Measurements from ENCODE around the gene ACOXL. TPM values are rescaled to one million over a fixed set of nuclear protein-coding genes. Genes with fewer than 3 reads are reported as not detected.

ACOXL gene
- total and polyA plus RNA-seq, 10 of the 15 experiments (the other 5 are each of a cell fraction or from before 2014, with no cell fraction given), result 0.05 to 1.3 (median 0.71) TPM

DNA sequence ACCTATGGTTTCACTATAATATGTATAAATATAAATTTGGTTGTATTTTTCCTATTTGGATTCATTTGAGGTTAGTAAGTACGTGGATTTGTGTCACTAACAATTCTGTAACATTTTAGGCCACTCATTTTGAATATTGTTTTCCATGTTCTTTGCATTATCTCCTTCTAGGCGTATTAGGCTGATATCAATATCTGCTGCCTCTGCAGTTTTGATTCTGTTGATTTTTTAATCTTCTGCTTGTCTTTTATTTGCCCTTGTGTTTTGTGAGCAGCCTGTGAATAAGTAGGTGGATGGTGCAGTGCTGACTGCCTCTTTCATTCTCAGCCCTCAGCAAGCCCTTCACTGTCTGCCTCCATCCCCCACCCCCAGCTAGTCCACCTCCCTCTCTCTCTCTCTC lies 222.7 kb downstream of the ACOXL start (continued):
- TF ChIP-seq HDAC2 (IDR thresholded peaks at IDR 0.05), result no peak
- no peak for TF ChIP-seq WRNIP1 (IDR thresholded peaks at IDR 0.05; ENCODE audit: borderline replicate concordance, low read depth, low read length)
- no peak for TF ChIP-seq SMAD1 (IDR thresholded peaks at IDR 0.05; ENCODE audit: low read depth, partially characterized antibody)
- no peak for TF ChIP-seq TARDBP (IDR thresholded peaks at IDR 0.05; ENCODE audit: borderline replicate concordance)
- no peak for TF ChIP-seq IKZF2 (IDR thresholded peaks at IDR 0.05)
- no peak for TF ChIP-seq RUNX3 (IDR thresholded peaks at IDR 0.05; ENCODE audit: low read length)
- no peak for TF ChIP-seq NBN (IDR thresholded peaks at IDR 0.05)
- no peak for TF ChIP-seq KLF5 (IDR thresholded peaks at IDR 0.05; ENCODE audit: partially characterized antibody)
- TF ChIP-seq, protein P1, sequence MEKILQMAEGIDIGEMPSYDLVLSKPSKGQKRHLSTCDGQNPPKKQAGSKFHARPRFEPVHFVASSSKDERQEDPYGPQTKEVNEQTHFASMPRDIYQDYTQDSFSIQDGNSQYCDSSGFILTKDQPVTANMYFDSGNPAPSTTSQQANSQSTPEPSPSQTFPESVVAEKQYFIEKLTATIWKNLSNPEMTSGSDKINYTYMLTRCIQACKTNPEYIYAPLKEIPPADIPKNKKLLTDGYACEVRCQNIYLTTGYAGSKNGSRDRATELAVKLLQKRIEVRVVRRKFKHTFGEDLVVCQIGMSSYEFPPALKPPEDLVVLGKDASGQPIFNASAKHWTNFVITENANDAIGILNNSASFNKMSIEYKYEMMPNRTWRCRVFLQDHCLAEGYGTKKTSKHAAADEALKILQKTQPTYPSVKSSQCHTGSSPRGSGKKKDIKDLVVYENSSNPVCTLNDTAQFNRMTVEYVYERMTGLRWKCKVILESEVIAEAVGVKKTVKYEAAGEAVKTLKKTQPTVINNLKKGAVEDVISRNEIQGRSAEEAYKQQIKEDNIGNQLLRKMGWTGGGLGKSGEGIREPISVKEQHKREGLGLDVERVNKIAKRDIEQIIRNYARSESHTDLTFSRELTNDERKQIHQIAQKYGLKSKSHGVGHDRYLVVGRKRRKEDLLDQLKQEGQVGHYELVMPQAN (conservative IDR thresholded peaks at IDR 0.05), result no peak

DNA sequence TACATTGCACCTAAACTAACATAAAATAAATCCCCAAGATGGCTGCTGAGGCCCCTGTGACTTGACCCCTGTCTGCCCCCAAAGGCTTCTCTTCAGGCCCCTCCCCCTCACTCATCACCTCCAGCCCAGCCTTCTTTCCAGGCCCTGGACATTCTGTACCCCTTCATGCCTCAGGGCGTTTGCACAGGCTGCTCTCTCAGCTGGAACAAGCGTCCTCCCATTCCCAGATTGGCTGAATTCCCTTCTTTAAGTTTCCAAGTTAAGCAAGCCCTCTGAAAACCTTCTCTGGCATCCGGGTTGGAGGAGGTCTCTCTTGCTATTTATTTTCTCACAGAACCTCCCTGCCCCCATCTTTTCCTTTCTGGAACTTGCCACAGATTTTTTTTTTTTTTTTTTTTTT lies 223.2 kb downstream of the ACOXL start:
- no peak overlapping the region for H3K4me3 ChIP-seq
- H3K4me2 ChIP-seq (ENCODE audit: control insufficient read depth, insufficient read depth), result no peak overlapping the region
- H3K27ac ChIP-seq (ENCODE audit: control insufficient read depth, insufficient read depth), result no peak overlapping the region
- H3K36me3 ChIP-seq (ENCODE audit: control insufficient read depth in 2 of 2, insufficient read depth in 2 of 2, low read length in 1 of 2), result no peaks in the 10 kb centered on the region
- CTCF ChIA-PET, result no interaction called here
- no peaks in the 10 kb centered on the region for H3K4me1 ChIP-seq (ENCODE audit: control insufficient read depth, insufficient read depth, low read length)
- no peak for ATAC-seq
- WGBS (ENCODE audit: insufficient coverage, insufficient replicate concordance, low lambda C conversion rate, missing lambda C conversion rate), result 29% methylated on average over 3 of the region's 3 CpGs
- in situ Hi-C loops (cut with MboI) (no loop called here), intact Hi-C loops (cut with micrococcal nuclease; ENCODE audit: unreplicated experiment) (no loop called here)
- H4K20me1 ChIP-seq (ENCODE audit: control insufficient read depth, insufficient read depth), result no peaks in the 10 kb centered on the region
- RAD21 ChIA-PET (ENCODE audit: unreplicated experiment), result no interaction called here
- H3K9me3 ChIP-seq (replicated peaks; ENCODE audit: control insufficient read depth, insufficient read depth, low read length), result no peaks in the 10 kb centered on the region; the same call in 2 of the 3 replicates
- H2AFZ ChIP-seq (ENCODE audit: control insufficient read depth, low read depth, low read length), result no peak overlapping the region
- H3K79me2 ChIP-seq (ENCODE audit: control insufficient read depth, insufficient read depth, low read length), result no peaks in the 10 kb centered on the region
- FAIRE-seq, result no peak
- no peaks in the 10 kb centered on the region; a peak in 1 of 4 replicates for H3K27me3 ChIP-seq (replicated peaks in 1 of 2; ENCODE audit: control insufficient read depth in 2 of 2, insufficient read depth in 2 of 2, low read length in 1 of 2)
- H3K9ac ChIP-seq (ENCODE audit: control insufficient read depth, insufficient read depth, low read length), result no peak overlapping the region
- POLR2A ChIA-PET, result no interaction called here
- no peak for DNase-seq (ENCODE audit: low read depth, low spot score)
- TF ChIP-seq JUND (IDR thresholded peaks at IDR 0.05; ENCODE audit: low read depth, low read length) (no peak), CREM (IDR thresholded peaks at IDR 0.05; ENCODE audit: low read depth) (no peak), ZZZ3 (IDR thresholded peaks at IDR 0.05; ENCODE audit: control insufficient read depth, insufficient read length, low read depth) (no peak), IKZF1 (conservative IDR thresholded peaks at IDR 0.05) (no peak), NFIC (IDR thresholded peaks at IDR 0.05; ENCODE audit: low read depth, low read length) (no peak)
- TF ChIP-seq, protein P2, sequence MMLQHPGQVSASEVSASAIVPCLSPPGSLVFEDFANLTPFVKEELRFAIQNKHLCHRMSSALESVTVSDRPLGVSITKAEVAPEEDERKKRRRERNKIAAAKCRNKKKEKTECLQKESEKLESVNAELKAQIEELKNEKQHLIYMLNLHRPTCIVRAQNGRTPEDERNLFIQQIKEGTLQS (IDR thresholded peaks at IDR 0.05; ENCODE audit: borderline replicate concordance, extremely low read depth, low read depth, low read length), result no peak
- TF ChIP-seq, protein P3, sequence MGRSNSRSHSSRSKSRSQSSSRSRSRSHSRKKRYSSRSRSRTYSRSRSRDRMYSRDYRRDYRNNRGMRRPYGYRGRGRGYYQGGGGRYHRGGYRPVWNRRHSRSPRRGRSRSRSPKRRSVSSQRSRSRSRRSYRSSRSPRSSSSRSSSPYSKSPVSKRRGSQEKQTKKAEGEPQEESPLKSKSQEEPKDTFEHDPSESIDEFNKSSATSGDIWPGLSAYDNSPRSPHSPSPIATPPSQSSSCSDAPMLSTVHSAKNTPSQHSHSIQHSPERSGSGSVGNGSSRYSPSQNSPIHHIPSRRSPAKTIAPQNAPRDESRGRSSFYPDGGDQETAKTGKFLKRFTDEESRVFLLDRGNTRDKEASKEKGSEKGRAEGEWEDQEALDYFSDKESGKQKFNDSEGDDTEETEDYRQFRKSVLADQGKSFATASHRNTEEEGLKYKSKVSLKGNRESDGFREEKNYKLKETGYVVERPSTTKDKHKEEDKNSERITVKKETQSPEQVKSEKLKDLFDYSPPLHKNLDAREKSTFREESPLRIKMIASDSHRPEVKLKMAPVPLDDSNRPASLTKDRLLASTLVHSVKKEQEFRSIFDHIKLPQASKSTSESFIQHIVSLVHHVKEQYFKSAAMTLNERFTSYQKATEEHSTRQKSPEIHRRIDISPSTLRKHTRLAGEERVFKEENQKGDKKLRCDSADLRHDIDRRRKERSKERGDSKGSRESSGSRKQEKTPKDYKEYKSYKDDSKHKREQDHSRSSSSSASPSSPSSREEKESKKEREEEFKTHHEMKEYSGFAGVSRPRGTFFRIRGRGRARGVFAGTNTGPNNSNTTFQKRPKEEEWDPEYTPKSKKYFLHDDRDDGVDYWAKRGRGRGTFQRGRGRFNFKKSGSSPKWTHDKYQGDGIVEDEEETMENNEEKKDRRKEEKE (IDR thresholded peaks at IDR 0.05), result no peak
- TF ChIP-seq, protein P4, sequence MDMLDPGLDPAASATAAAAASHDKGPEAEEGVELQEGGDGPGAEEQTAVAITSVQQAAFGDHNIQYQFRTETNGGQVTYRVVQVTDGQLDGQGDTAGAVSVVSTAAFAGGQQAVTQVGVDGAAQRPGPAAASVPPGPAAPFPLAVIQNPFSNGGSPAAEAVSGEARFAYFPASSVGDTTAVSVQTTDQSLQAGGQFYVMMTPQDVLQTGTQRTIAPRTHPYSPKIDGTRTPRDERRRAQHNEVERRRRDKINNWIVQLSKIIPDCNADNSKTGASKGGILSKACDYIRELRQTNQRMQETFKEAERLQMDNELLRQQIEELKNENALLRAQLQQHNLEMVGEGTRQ (IDR thresholded peaks at IDR 0.05; ENCODE audit: borderline replicate concordance, low read depth, low read length), result no peak
- SMC1A ChIA-PET (ENCODE audit: uncharacterized antibody, unreplicated experiment), result interaction anchor here (0.6 kb wide), 1 partner anchor 116 kb away, joined by 3 read pairs; no protein-coding TSS in a partner anchor
- no TSS peak for BruUV-seq (replicated peaks)

Data from GM12878 (cell line).